ENCODE data around the gene MGMT. TPM values are rescaled to one million over a fixed set of nuclear protein-coding genes. Genes with fewer than 3 reads are reported as not detected.

Gene MGMT
- total and polyA plus RNA-seq, 7 donors: 4.2 to 13.3 (median 7.5) TPM

- Histone ChIP-seq H3K27ac (no peak overlapping the region), H3K4me1 (peaks cover 7% of the 10 kb centered on the region), H3K36me3 (ENCODE audit: insufficient read depth in 1 of 2, low read depth in 1 of 2) (no peaks in the 10 kb centered on the region), H3K27me3 (ENCODE audit: insufficient read depth in 3 of 3, low read length in 2 of 3) (no peaks in the 10 kb centered on the region), H3K4me3 (no peak overlapping the region), H3K9me3 (no peaks in the 10 kb centered on the region)
- WGBS, 3 donors: 38 to 43% (median 41%) methylated on average over 37 of the region's 37 CpGs
- TF ChIP-seq CTCF (IDR thresholded peaks at IDR 0.05): no peak
- ATAC-seq (no peak), DNase-seq (no peak)
- intact Hi-C loops (cut with DNase I): no loop called here
These were observed 240.7 kb downstream of the MGMT start for GRCh38 chr10:129707406-129708388.

DNA sequence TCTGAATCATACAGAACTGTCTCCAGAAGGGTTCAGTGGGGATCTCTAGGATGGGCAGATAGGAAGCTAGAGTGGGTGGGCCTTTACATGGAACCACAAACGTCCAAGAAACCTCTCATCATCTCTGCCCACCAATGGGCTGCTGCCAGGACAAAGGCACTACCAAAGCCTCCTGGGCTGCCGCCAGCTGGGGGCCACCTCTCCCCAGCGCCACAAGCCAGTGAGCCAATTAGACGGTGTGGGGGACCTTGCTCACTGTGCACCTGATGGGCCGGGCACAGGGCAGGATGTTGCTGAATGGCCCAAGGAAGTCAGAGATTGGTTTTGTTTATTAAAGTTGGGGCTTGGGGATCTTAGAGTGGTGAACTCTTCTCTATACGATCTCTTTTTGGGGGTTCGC is 242.1 kb downstream of the MGMT start:
- intact Hi-C loops (cut with DNase I): no loop called here
- no peak for ATAC-seq
- H3K36me3 ChIP-seq (ENCODE audit: insufficient read depth in 1 of 2, low read depth in 1 of 2): no peaks in the 10 kb centered on the region

DNA sequence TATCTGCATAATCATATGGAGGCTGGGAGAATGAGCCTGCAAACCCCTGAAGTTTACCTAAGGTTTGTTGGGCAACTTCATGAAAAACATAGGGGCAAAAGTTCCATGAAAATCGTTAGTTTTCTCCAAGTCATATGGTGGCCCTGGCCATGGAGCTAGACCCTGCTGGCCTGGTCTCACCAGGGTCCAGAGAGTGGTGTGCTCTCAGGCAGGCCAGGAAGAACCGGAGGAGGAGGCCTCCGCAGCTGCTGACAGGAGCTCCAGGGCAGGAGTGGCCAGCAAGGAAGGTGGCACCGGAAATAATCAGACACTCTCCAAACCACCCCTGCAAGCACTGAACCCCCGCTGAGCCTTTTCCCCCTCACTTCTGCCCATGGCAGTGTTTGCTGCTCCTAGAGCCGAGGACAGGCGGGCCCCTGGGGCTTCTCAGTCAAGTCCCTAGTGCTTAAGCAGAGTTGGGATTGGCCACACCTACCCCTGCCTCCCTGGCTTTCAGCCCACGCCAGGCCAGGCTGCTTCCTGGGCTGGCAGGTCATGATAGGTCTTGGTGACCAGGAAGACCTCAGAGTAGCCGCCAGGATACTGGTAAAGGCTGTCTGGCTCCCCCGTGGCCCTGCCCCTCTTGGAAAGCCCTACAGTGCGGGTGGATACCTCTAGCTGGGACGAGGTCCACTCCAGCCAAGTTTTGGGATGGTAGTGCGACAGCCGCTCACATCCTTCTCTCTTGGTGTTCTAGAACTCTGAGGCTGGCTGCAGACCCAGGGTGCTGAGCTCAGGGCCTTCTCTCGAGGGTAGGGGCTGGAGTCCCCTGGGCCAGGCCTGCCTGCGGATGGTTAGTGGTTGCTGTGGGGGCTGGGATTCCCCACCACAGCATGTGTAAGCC is 242.8 kb downstream of the MGMT start:
- TF ChIP-seq CTCF (IDR thresholded peaks at IDR 0.05): no peak
- Histone ChIP-seq H3K27ac (no peak overlapping the region), H3K36me3 (ENCODE audit: insufficient read depth in 1 of 2, low read depth in 1 of 2) (no peaks in the 10 kb centered on the region), H3K4me1 (peaks cover 7% of the 10 kb centered on the region), H3K9me3 (no peaks in the 10 kb centered on the region), H3K4me3 (no peak overlapping the region), H3K27me3 (ENCODE audit: insufficient read depth in 3 of 3, low read length in 2 of 3) (no peaks in the 10 kb centered on the region)
- ATAC-seq: no peak
- intact Hi-C loops (cut with DNase I): no loop called here
- DNase-seq: no peak
- 90 to 93% (median 92%) methylated on average over 16 of the region's 16 CpGs for WGBS, 3 donors

More for the DNA sequence above, 242.1 kb downstream of the MGMT start:
- peaks cover 7% of the 10 kb centered on the region for H3K4me1 ChIP-seq
- H3K4me3 ChIP-seq: no peak overlapping the region
- WGBS, 3 donors: 86 to 95% (median 94%) methylated on average over 7 of the region's 7 CpGs
- no peaks in the 10 kb centered on the region for H3K27me3 ChIP-seq (ENCODE audit: insufficient read depth in 3 of 3, low read length in 2 of 3)
- DNase-seq: no peak
- no peak overlapping the region for H3K27ac ChIP-seq
- no peak for TF ChIP-seq CTCF (IDR thresholded peaks at IDR 0.05)
- H3K9me3 ChIP-seq: no peaks in the 10 kb centered on the region

DNA sequence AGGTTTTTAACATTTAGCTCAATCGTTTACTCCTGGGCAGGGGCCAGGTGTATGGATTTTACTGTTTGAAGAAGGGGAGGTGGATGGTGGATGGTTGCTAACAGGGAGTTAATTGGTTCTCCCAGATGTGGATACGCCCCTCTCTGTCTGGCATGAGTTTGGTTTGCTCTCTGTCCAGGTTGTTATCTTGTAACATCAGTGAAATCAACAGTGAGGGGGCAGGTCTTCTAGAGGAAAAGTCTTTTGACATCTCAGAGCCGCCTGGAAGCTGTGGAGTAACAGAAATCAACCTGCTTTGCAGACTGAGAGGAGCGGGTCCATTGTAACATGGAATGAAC is 243.4 kb downstream of the MGMT start:
- Histone ChIP-seq H3K27me3 (ENCODE audit: insufficient read depth in 3 of 3, low read length in 2 of 3) (no peaks in the 10 kb centered on the region), H3K4me1 (peaks cover 7% of the 10 kb centered on the region), H3K9me3 (no peaks in the 10 kb centered on the region), H3K36me3 (ENCODE audit: insufficient read depth in 1 of 2, low read depth in 1 of 2) (no peaks in the 10 kb centered on the region), H3K27ac (no peak overlapping the region), H3K4me3 (no peak overlapping the region)
- DNase-seq: no peak
- ATAC-seq: no peak
- intact Hi-C loops (cut with DNase I): no loop called here
- no peak for TF ChIP-seq CTCF (IDR thresholded peaks at IDR 0.05)
- WGBS, 3 donors: 82 to 90% (median 86%) methylated on average over 4 of the region's 4 CpGs
